Central memory CD4-positive, alpha-beta T cell (primary cell): ENCODE data around the gene RAC3.

Experiments
- DNase-seq: peaks from one replicate; pipeline ENCODE4 v3.0.0; 2022

RAC3 gene

GRCh38 chr17:82045936-82046484 lies 14.5 kb downstream of the RAC3 start:
- no peak for DNase-seq

- DNase-seq, result no peak
These were observed 15.4 kb downstream of the RAC3 start for GRCh38 chr17:82046903-82047302.

- DNase-seq, result no peak
These were observed 15.9 kb downstream of the RAC3 start for GRCh38 chr17:82047379-82047778.

- DNase-seq, result no peak
These were observed 16.6 kb downstream of the RAC3 start for GRCh38 chr17:82047914-82048570.

- DNase-seq, result no peak
These were observed 17.1 kb downstream of the RAC3 start for GRCh38 chr17:82048571-82048971.

DNA sequence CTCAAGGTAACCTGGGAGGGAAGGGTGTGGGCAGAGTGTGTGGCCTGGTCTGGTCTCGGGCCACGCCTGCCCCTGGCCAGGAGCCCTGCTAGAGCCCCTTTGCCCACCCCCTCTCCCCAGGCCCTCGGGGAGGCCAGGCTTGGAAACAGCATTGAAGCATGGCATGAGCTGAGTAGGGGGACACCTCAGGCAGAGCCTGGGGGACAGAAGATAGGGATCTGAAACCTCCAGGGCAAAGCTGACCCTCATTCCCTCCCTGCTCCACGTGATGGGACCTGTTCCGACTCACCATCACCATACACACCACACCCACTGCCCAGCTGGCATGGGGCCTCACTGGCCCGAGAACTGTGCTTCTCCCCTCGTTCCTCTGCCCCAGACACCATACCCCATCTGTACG lies 17.6 kb downstream of the RAC3 start:
- DNase-seq, result no peak

- no peak for DNase-seq
These were observed 18.1 kb downstream of the RAC3 start for GRCh38 chr17:82049521-82049971.

DNA sequence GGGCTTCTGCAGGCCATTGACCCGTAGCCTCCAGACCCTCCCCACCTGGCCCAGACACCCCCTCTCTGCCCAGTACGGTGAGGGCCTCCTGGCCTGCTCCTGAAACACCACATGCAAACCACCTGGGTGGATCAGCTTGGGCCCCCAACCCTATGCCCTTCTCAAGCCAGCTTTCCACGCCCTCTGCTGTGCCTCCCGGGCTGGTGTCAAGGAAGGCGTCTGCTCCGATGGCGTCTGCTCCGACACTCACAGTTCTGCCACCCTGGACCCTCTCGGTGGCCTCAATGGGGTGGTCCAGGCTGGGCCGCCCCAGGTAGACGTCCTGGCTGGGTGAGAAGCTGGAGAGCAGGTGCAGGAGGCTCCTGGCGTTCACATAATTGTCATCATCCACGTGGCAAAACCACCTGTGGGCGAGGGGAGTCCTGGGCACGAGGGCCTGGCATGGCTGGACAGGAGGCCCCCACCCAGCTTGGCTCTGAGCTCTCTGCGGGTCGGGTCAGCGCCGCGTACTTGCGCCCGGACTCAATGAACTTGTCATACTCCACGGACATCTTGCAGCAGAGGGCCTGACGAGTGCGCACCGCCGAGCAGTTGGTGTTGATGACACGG lies 18.8 kb downstream of the RAC3 start:
- no peak for DNase-seq

- no peak for DNase-seq
These were observed 19.5 kb downstream of the RAC3 start for GRCh38 chr17:82050761-82051641.

GRCh38 chr17:82051776-82052637 lies 20.5 kb downstream of the RAC3 start, which contains the start of the genes GPS1 and RFNG:
Gene GPS1, plus strand, starts transcription at chr17:82051898. Its CDS starts 34 bp downstream, at chr17:82051932.
Gene RFNG, minus strand, starts transcription at chr17:82051811. Its CDS starts 45 bp downstream, at chr17:82051766.
- DNase-seq, result peak; percentile 74

DNA sequence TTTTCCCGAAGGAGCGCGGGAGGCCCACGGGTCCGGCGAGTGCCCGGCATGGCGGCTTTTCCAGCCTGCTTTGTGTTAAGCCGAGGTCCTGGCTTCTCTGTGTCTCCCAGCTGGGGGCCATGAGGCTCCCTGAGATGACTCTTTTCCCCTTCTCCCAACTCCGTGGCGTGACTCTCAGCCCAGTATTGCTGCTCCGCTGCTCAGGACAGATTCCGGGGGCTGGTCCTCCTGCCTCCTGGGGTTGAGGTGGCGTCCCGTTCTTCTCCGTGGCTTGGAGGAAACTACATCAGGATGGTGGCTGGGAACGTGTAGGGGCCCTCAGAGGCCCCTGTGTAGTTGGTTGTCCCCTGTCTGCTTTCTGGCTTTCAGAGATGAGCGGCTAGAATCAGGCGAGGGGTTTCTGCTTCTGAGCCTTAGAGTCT lies 21.2 kb downstream of the RAC3 start:
- no peak for DNase-seq

- no peak for DNase-seq
These were observed 21.7 kb downstream of the RAC3 start for GRCh38 chr17:82053130-82053529.

GRCh38 chr17:82053556-82054263 lies 22.2 kb downstream of the RAC3 start:
- no peak for DNase-seq

DNA sequence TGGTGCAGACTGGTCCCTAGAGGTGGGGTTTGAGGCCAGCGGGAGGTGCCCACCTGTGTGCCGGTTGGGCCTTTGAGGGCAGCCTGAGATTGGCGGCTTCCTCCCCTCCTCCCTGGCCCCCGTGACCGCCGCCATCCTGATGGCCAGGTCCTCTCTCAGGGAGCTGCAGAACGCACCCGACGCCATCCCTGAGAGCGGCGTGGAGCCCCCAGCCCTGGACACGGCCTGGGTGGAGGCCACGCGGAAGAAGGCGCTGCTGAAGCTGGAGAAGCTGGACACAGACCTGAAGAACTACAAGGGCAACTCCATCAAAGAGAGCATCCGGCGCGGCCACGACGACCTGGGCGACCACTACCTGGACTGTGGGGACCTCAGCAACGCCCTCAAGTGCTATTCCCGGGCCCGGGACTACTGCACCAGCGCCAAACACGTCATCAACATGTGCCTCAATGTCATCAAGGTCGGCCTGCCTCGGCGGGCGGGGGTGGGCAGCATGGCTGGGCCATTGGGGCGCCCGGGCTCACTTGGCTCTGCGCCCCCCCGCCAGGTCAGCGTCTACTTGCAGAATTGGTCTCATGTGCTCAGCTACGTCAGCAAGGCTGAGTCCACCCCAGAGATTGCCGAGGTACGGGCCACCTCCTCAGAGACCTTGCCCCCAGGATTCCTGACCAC lies 23.0 kb downstream of the RAC3 start:
- DNase-seq, result no peak

DNA sequence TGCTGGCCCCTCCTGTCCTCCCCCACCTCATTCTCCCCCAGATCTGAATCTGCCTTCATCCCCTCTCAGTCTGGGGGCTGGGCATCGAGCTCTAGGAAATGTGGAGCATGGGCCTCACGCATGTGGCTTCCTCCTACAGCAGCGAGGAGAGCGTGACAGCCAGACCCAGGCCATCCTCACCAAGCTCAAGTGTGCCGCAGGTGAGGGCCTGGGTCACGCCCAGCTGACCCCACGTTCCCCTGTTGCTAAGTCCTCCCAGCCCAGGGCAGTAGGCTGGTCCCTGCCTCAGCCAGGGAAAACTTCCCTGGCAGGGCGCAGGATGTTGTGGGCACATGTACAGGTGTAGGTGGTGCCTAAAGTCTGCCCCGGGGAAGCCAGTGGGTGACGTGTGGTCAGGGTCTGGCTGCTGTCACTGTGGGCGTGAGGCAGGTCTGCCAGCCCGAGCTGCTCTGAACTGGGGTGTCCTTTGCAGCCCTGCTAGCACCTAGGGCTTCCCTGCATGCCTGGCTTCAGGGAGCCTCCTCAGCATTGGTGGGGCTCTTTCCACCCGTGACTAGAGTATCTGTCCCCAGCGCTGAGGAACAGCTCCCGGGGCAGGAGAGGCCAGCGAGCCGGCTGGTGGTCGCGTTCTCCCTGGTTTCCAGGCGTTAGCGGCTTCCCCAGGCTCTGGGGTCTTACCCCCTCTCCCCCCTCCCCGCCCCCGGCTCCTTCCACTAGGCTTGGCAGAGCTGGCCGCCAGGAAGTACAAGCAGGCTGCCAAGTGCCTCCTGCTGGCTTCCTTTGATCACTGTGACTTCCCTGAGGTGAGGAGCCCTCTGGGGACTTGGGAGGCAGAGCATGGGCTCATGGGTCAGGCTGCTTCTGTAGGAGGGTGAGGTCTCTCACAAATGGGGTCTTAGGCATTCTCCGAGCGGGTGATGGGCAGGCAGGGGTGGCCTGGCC lies 23.8 kb downstream of the RAC3 start:
- DNase-seq, result no peak

GRCh38 chr17:82055965-82056728 lies 24.7 kb downstream of the RAC3 start:
- no peak for DNase-seq

DNA sequence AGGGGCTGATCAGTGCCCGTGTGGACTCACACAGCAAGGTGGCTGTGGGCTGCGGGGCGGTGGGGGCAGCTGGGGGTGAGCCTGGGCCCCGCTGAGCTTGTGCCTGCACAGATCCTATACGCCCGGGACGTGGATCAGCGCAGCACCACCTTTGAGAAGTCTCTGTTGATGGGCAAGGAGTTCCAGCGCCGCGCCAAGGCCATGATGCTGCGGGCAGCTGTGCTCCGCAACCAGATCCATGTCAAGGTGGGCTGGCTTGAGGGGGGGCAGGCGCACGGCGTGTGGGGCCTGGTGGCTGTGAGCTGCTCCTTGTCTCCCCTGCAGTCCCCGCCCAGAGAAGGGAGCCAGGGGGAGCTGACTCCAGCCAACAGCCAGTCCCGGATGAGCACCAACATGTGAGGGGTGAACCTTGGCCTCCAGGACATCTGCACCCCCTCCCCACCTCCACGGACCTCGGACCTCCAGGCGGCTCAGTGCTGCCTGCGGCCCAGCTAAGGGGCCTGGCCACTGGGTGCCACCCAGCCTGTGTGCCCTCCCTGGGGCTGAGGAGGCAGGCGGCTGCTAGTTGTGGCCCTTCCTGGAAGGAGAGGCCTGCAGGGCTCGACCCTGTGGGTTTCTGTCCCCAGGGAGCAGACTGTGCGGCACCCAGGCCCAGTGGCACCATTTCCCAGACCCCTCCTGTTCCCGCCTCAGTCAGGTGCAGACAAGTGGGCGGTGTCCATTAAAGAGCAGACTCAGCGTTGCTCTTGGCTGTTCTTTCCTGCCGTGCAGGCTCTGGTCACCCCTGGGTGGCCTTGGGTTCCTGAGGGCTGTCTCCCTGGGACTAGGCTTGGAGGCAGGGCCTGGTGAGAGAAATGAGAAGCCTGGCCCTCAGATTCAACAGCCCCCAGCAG lies 25.5 kb downstream of the RAC3 start:
- no peak for DNase-seq
